ENCODE data around the gene CHST9.

- TF ChIP-seq POLR2AphosphoS5 (IDR thresholded peaks at IDR 0.05; ENCODE audit: low read length) (no peak), CREM (IDR thresholded peaks at IDR 0.05; ENCODE audit: low read depth) (no peak), HDAC2 (IDR thresholded peaks at IDR 0.05) (no peak), MLLT1 (IDR thresholded peaks at IDR 0.05) (no peak), RB1 (IDR thresholded peaks at IDR 0.05; ENCODE audit: borderline replicate concordance) (no peak), BHLHE40 (IDR thresholded peaks at IDR 0.05; ENCODE audit: borderline replicate concordance in 1 of 2, low read depth in 2 of 2, low read length in 1 of 2) (no peak), RELA (IDR thresholded peaks at IDR 0.05; ENCODE audit: borderline replicate concordance, partially characterized antibody) (no peak)
- TF ChIP-seq, protein P1, sequence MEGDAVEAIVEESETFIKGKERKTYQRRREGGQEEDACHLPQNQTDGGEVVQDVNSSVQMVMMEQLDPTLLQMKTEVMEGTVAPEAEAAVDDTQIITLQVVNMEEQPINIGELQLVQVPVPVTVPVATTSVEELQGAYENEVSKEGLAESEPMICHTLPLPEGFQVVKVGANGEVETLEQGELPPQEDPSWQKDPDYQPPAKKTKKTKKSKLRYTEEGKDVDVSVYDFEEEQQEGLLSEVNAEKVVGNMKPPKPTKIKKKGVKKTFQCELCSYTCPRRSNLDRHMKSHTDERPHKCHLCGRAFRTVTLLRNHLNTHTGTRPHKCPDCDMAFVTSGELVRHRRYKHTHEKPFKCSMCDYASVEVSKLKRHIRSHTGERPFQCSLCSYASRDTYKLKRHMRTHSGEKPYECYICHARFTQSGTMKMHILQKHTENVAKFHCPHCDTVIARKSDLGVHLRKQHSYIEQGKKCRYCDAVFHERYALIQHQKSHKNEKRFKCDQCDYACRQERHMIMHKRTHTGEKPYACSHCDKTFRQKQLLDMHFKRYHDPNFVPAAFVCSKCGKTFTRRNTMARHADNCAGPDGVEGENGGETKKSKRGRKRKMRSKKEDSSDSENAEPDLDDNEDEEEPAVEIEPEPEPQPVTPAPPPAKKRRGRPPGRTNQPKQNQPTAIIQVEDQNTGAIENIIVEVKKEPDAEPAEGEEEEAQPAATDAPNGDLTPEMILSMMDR (IDR thresholded peaks at IDR 0.05 in 2 of 3, conservative IDR thresholded peaks at IDR 0.05 in 1 of 3; ENCODE audit: control insufficient read depth in 2 of 3, extremely low read depth in 1 of 3, insufficient read depth in 1 of 3, low read depth in 3 of 3, low read length in 3 of 3), result no peak
- TF ChIP-seq, protein P2, sequence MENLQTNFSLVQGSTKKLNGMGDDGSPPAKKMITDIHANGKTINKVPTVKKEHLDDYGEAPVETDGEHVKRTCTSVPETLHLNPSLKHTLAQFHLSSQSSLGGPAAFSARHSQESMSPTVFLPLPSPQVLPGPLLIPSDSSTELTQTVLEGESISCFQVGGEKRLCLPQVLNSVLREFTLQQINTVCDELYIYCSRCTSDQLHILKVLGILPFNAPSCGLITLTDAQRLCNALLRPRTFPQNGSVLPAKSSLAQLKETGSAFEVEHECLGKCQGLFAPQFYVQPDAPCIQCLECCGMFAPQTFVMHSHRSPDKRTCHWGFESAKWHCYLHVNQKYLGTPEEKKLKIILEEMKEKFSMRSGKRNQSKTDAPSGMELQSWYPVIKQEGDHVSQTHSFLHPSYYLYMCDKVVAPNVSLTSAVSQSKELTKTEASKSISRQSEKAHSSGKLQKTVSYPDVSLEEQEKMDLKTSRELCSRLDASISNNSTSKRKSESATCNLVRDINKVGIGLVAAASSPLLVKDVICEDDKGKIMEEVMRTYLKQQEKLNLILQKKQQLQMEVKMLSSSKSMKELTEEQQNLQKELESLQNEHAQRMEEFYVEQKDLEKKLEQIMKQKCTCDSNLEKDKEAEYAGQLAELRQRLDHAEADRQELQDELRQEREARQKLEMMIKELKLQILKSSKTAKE (IDR thresholded peaks at IDR 0.05; ENCODE audit: low read depth, poor library complexity, severe bottlenecking), result no peak
Observed at GRCh38 chr18:26963292-26963691, 221.8 kb downstream of the CHST9 start.

Measured in GM12878 (cell line).